Endometrium (tissue), 2 donors: Measurements from ENCODE around the gene ACSM3.
A peak's percentile ranks its signal among the peaks of the same experiment; 100 is the strongest.
"Not testable (repeated sequence)": the region's sequence is repeated elsewhere in the genome, so short reads cannot be mapped to it uniquely, and the experiment has no call there.

Experiments
- FAIRE-seq: peaks from 2 replicates; lab custom pipeline; 2012; peaks lifted over from hg19 to GRCh38; lab: Jason Lieb, UNC
- donor health status: control.
- donor health status: control.

Gene ACSM3

DNA sequence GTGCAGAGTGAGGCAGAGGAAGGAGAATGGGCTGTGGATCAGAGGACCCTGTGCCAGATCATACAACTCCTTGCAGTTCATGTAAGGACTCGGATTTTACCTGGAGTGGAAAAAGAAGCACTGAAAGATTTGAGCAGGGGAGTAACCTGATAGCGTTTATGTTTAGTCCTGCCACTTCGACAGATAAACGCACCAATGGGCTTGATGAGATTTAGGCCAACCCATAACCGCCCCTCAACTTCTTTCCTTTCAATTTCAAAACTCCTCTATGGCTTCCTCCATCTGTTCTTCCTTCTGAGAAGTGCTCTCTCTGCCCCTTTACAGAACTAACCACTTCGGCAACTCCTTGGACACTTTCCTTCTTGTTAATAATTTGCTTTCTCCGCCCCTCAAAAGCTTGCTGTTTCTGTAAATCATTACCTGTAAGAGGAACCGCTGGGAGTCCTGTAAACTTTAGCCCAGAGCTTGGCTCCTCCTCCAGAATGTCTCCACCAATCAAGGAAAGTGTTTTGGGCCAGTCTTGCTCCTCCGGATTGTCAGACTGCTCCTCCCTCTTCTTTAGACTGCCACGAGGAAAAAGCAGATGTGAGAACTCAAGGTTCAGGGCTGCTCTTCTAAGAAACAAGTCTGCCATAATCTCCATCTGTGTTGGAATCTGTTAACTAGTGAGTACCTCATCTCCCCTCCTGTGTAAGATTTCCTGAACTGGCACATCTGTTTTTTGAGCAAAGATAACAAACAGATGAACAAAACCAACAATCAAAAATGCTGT, at the start of gene ACSM3:
ACSM3 (plus strand) TSS at position 554 of the 772 bp plus-strand sequence. CDS start 6,021 bp downstream, outside the sequence.
- FAIRE-seq: peak; percentile 91

DNA sequence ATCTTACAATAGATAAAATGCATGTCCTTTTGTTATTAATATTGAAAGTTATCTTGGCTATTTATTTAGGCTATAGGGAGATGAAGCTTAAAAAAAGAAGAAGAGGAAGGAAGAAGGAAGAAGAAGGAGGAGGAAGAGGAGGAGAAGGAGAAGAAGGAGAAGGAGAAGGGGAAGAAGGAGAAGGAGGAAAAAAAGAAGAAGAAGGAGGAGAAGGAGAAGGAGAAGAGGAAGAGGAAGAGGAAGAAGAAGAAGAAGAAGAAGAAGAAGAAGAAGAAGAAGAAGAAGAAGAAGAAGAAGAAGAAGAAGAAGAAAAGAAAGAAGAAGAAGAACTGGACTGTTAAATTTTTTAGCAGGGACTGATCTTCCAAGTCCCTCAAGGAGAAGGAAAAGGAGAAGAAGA, 46.1 kb upstream of the ACSM3 start:
- FAIRE-seq: not testable (repeated sequence)

DNA sequence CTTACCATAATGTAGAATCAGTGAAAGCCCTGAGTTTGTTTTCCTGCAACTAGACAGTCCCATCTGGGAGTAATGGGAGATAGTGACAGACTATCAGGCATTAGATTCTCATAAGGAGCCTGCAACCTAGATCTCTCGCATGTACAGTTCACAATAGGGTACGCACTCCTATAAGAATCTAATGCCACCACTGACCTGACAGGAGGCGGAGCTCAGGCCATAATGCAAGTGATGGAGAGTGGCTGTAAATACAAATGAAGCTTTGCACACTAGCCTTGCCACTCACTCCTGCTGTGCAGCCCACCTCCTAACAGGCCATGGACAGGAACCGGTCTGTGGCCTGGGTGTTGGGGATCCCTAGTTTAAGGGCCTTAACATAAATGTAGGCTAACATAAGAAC, 43.6 kb upstream of the ACSM3 start:
- FAIRE-seq: no peak

DNA sequence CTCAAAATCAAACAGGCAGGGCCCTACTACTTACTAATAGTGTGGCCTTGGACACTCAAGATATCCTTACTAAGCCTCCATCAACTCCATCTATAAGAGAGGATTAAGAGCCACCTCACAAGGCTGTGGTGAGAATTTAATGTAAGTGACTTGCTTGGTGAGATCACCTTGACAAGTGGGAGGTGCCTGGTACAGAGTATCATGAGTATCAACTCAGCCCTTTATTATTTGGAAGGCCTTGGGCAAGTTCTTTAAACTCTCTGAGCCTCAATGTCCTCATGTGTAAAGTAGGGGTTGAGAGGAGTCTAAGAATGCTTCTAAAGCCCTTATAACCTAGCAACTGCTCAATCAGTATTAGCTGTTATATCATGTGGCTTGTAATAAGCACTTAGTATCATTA, 37.2 kb upstream of the ACSM3 start:
- FAIRE-seq: no peak

GRCh38 chr16:20727181-20727580, 36.6 kb upstream of the ACSM3 start:
- no peak for FAIRE-seq

GRCh38 chr16:20729141-20729540, 34.7 kb upstream of the ACSM3 start:
- no peak for FAIRE-seq

DNA sequence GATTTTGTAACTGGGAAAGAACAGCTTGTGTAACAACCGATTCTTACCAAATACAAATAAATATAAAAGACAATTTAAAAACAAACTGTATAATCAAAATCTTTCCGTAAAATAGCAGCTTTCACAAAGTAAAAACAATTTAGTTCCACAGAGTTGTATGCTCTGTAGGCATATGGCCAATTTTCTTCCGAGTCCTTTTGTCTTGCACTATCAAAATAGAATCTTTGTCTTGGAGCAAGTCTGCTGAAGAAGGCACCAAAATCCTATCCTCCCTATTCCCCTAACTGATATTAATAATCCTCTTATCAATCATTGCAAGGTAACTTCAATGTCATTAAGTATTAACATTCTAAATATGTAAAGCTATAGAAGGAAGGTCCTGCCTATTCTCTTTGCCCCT, 29.8 kb upstream of the ACSM3 start:
- no peak for FAIRE-seq

DNA sequence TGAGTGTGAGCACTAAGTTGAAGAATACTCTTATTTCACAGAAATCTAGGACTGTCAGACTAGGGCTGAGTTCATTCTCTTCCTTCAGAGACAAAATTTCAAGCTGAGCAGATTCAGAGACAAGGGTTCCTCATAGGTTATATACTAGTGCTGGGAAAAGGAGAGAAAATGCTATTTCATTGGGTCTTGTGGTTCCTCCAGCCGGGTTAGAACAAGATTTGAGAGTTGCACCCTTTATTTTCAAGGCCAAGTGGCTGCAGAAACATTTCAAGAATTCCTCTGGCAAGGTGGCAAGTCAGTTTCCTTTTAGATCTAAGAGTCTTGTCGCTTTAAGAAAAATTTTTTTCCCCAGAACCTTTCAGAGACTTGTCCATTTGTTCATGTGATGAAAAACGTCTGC, 29.0 kb upstream of the ACSM3 start:
- no peak for FAIRE-seq

GRCh38 chr16:20735490-20735889, 28.3 kb upstream of the ACSM3 start:
- FAIRE-seq: no peak

GRCh38 chr16:20740007-20740883, 23.6 kb upstream of the ACSM3 start:
- no peak for FAIRE-seq

- no peak for FAIRE-seq
Measured at GRCh38 chr16:20740901-20741521, 22.8 kb upstream of the ACSM3 start.

DNA sequence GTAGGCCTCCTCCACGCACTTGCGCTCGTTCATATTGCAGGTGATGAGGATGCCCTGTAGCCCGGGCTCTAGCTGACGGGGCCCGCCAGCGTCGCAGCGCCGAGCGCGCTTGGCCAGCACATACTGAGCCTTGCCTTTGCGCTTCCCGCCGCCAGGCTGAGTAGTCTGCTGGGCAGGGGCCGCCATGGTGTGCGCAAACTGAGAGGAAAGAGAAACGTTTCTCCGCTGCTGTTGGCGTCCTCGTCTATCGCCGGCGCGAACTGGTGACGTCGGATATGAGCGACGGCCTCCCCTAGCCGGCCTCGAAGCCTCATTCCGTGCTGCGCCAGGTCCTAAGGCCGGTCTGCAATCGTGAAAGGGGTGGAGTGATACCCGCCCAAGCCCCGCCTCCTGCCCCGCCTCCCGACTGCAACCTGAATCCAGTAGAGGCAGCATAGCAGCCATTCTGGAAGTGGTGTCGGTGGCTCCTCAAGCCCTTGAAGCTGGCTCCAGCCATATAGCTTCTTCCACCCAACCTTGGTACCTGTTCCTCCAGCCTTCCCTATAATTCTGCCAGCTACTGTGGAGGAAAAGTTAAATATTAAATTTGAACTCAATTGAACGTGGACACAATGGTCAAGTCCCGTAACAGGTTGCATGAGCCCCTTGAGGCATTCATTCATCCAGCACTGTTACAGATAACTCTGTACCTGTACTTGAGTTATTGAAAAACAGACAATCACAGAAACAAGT, 22.1 kb upstream of the ACSM3 start, which contains the start of gene THUMPD1:
THUMPD1 (minus strand) TSS at position 265 of the 732 bp plus-strand sequence; CDS start at position 186, 79 bp downstream.
- no peak for FAIRE-seq

- no peak for FAIRE-seq
Measured at GRCh38 chr16:20743591-20743990, 20.2 kb upstream of the ACSM3 start.

GRCh38 chr16:20744922-20745440, 18.8 kb upstream of the ACSM3 start:
- no peak for FAIRE-seq

- no peak for FAIRE-seq
Measured at GRCh38 chr16:20746461-20746860, 17.4 kb upstream of the ACSM3 start.

DNA sequence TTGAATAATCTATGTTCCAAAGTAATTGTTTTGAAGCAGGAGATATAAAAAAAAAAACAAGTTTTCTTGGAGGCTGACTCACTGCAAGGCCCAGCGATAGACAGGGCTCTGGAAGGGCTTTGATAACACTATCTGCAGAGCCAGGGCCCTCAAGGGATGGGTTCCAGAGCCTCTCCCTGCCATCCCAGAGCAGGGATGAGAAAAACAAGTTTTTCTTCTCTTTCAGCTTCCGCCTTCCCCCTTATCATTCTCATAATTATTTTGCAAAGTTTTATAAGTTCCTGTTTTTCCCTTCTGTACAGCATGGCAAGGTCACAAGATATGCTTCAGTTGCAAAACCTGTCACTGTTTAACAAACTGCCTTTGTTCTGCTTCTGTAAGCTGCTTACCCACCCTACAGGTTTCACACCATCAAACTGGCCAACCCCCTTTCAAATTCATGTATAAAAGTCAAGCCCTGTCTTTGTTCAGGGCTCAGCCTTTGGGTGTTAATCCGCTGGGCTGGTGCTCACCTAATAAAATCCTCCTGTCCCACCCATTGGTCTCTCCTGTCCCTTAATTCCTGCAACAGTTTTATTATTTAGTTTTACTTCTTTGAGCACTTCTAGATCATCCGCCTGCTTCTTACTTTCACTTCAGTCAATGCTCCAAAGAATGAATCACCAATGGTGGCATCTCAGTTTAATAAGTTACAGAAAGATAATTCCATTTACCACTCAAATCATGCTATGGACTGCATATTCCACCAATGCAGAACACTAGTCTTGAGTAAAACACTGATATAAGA, 16.6 kb upstream of the ACSM3 start:
- no peak for FAIRE-seq

DNA sequence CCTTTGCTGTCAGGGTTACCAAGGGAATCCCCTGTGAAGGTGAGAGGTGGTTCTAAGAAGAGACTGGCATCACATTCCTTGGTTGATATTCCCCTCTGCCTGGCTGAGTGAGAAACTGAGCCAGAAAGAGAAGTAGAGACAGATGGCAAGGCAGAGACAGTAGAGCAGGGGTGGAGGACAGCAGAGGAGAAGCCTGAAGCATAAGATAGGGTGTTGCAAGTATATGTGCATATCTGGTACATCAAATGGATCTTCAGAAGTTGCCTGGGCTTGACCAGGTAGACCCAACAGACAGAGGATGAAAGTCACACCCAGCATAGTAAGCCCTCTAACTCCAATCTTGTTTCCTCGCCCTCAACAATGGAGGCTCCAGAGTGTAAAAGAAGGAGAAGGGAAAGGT, 14.3 kb upstream of the ACSM3 start:
- no peak for FAIRE-seq

GRCh38 chr16:20750558-20750957, 13.3 kb upstream of the ACSM3 start:
- FAIRE-seq: no peak

DNA sequence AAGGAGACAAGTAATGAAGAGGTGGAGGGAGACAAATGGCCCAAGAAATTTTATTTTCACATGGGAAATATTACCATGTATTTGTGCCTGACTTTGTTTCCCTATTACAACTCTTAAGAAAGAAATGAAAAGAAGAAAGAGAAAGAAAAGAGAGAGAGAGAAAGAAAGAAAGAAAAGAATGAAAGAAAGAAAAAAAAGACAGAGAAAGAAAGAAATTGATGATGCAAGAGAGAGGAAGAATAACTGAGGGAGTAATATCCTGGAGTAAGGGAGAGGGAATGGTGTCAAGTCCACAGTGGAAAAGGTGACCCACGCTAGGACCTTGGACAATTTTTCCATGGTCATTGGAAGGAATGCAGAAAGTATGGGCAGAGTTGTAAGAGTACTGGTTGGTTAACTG, 10.1 kb upstream of the ACSM3 start:
- FAIRE-seq: no peak

DNA sequence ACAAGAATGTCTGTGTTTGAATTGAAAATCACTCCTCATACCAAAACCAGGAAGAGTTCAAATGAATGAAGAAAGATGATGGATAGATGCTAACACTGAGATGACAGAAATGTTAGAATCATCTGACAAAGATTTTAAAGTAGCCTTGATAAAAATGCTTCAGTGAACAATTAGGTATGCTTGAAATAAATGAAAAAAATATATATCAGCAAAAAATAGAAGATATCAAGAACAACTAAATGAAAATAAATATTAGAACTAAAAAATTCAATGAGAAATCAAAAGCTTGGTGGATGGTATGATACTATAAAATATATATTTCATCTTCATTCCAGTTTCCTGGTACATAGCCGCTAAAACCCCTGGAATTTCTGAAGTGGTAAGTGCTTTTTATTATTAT, 8.6 kb upstream of the ACSM3 start:
- FAIRE-seq: no peak

- FAIRE-seq: not testable (repeated sequence)
Measured at GRCh38 chr16:20755799-20756198, 8.0 kb upstream of the ACSM3 start.
